Esophagus (tissue), 2 donors: ENCODE data around the gene MORF4L2. TPM values are rescaled to one million over a fixed set of nuclear protein-coding genes. Genes with fewer than 3 reads are reported as not detected.

Experiments
- polyA plus RNA-seq, 2 donors: library from polyadenylated mRNA; stranded (reverse); fragments of 200-250 nt; gene quantifications; one replicate each; pipeline ENCODE4 v1.2.3, GENCODE V29; 2013
- donor health status: healthy with polysubstance abuse.
- donor health status: Bipolar disorder and iron deficiency.

The MORF4L2 gene
- polyA plus RNA-seq, 2 donors, result 161 to 242 TPM

Other genes starting within 250 kb of the MORF4L2 start
- gene RAB40A, start 167.2 kb downstream of the MORF4L2 start, polyA plus RNA-seq, result 1 to 10 TPM in 1 of 2 donors, under 1 TPM in 1; 0.94 to 1.2 TPM
- 100 to 1,000 TPM in 1 of 2 donors, 10 to 100 TPM in 1; 94.8 to 124 TPM for gene TCEAL4, start 101.2 kb downstream of the MORF4L2 start, polyA plus RNA-seq
- gene TCEAL3, start 78.7 kb downstream of the MORF4L2 start, polyA plus RNA-seq, result 10 to 100 TPM in 1 of 2 donors, 1 to 10 TPM in 1; 9.5 to 19.7 TPM
- 10 to 100 TPM; 13.3 to 25.9 TPM for gene TCEAL1, start 57.7 kb downstream of the MORF4L2 start, polyA plus RNA-seq
- gene TMEM31, start 24.2 kb upstream of the MORF4L2 start, polyA plus RNA-seq, result under 1 TPM in 1 of 2 donors, not detected in 1; 0.05 TPM
- gene PLP1, start 90.1 kb upstream of the MORF4L2 start, polyA plus RNA-seq, result 1 to 10 TPM in 1 of 2 donors, under 1 TPM in 1; 0.94 to 2.3 TPM
- gene RAB9B, start 145.6 kb upstream of the MORF4L2 start, polyA plus RNA-seq, result 1 to 10 TPM in 1 of 2 donors, under 1 TPM in 1; 0.45 to 1.0 TPM